HG03066 (cell line): ENCODE measurements around the gene TMEM179B.

Source experiments
- ATAC-seq: cut with Tn5 transposase; IDR thresholded peaks from one replicate; pipeline ENCODE4 v1.9.1; 2021; ENCODE audit warnings: low read depth; ENCODE audit not compliant: unreplicated experiment

Gene TMEM179B

DNA sequence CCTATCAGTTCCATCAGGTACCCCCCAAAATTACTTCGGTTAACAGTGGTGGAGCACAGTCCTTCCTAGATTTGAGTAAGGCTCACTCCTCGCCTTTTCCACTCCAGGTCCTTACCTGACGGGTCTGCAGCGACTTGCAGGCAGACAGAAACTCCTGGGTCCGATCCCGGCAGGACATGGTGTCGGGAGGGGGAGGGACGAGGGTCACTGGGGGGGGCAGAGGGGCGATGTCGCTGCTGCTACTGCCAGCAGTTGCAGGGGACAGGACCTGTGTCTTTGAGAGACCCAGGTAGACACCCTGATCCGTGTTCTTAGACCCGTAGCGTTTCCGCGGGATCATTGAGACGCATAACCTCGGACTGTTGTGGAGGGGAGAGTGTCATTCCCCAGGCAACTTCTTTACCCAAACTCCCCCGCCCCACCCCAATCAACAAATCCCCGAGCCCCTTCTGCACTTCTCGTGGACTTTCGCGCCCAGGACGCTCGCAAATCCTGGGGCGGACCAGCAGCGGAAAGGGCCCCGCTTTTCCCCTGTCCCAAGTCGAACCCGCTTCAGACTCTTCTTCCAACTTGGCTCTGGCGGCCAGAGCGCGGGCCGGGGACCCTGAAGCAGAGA, 43.8 kb downstream of the TMEM179B start:
- no peak for ATAC-seq

DNA sequence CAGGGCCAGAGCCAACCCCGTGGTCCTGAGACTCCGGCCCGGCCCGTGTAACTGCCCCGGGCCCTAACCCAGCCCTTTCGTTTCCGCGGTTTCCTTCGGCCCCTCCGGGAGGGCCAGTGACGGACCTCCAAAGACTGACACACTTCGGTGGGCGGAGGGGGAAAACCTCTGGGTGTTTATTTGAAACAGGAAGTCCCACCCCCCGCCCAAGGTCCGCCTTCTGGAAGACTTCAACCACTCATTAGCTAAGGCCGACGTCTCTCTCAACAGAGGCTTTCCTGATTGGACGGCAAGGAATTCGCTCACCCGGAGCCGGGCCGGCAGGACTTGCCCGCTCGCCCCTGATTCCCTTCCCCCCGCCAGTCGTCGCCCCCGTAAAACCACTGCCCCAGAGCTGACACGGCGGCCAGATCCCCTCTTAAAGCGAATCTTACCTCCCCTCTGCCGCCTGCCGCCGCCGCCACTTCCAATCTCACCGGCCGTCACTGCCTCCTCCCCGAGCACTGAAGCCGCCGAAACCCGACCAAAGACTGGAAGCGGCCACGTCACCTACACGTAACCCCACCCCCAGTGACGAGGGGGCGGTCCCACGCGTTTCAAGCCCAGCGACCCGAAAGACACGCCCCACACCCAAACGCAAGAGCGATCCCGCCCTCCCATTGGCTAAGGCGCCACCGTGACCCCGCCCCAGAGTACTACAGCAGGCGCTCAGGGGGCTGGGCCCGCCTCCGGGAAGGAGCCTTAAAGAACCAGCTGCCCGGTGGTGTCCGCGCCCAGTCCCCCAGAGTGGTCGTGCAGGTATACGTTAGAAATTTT, 44.5 kb downstream of the TMEM179B start, which contains the start of gene STX5:
TSS of gene STX5 (minus strand) at position 532 of the 816 bp plus-strand sequence. CDS start 808 bp downstream, outside the sequence.
- ATAC-seq: peak; percentile 80

- ATAC-seq: peak; percentile 8
Measured at GRCh38 chr11:62832336-62833234, 45.4 kb downstream of the TMEM179B start, which contains the start of gene TEX54. TEX54 (minus strand) TSS chr11:62832841.

DNA sequence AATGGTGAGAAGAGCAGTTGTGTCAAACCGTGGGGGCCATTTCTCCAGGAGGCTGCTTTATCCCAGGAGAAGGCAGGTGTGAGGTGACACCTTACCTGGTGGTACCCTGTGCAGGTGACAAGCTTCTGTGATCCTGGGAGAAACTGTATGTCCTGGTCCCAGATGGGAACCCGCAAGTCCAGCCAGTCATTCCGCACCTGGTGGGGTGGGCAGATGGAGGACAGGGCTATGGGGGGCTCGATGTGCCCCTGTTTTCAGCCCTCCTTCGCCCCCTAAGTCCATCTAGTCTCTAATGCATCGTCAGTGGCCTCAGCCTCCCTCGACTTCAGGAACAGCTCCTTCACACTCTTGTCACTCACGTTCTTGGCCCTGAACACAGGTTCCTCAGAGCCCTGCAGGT, 48.1 kb downstream of the TMEM179B start:
- no peak for ATAC-seq

DNA sequence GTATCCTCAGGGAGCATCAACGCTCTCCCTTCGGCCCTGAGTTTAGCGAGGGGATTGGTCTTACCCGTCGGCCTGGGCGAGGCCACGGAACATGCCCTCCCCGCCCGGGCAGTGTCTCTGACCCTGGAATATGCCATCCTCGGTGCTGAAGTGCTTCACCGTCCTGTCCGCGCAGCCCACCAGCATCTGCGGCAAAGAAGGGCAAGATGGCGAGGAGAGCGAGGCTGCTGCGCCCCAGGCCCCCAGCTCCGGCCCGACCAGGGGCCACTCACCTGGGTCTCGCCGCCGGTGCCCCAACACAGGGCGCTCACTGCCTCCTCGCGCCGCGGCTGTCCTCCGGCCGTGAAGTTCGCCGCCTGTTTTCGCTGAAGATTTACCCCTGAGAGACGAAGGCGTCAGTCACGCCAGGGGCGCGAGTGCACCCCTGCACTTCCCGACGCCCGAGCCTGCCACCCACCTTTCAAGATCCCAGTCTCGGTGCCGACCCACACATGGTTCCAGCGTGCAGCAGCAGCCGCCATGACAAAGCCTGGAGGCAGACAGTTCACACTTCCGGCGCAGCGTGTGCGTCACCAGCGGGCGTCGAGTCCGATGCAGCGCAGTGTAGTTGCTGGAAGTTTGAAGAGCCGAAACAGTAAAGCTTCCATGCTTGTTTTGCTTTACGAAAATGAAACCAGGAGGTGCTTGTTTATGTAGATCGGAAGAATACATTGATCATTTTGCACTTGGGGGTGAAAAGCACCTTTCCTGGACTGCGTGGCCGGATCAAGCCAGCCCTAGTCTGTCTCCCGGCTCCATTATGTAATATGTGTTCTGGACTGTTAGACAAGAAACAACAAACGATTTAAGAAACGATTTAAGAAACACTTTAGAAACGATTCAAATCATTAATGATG, 52.1 kb downstream of the TMEM179B start, which contains the start of gene WDR74:
TSS of gene WDR74 (minus strand) at position 541 of the 896 bp plus-strand sequence. CDS start at position 521, 20 bp downstream.
- ATAC-seq: peak; percentile 36
